A673 (cell line): Measurements from ENCODE around the gene TIMP4.

Experiments
- EZH2 ChIP-seq: fragments of 200-600 bp; sonication (generic); IDR thresholded peaks from 2 replicates; pipeline ENCODE4 v1.6.1; 2017; ENCODE audit warnings: borderline replicate concordance, low read depth, mild to moderate bottlenecking, mixed read lengths, antibody characterized with exemption, low read length; ENCODE audit not compliant: poor library complexity, severe bottlenecking
- TF ChIP-seq, protein P1 (sequence below): fragments of 300-800, 200-600 bp; sonication (generic); conservative IDR thresholded peaks from 2 replicates; pipeline ENCODE4 v1.5.1; 2017; ENCODE audit warnings: low read depth, mild to moderate bottlenecking, antibody characterized with exemption, low read length, moderate library complexity, mixed read lengths

GRCh38 chr3:12175844-12176453 lies 17.2 kb upstream of the TIMP4 start:
- TF ChIP-seq, protein P1, sequence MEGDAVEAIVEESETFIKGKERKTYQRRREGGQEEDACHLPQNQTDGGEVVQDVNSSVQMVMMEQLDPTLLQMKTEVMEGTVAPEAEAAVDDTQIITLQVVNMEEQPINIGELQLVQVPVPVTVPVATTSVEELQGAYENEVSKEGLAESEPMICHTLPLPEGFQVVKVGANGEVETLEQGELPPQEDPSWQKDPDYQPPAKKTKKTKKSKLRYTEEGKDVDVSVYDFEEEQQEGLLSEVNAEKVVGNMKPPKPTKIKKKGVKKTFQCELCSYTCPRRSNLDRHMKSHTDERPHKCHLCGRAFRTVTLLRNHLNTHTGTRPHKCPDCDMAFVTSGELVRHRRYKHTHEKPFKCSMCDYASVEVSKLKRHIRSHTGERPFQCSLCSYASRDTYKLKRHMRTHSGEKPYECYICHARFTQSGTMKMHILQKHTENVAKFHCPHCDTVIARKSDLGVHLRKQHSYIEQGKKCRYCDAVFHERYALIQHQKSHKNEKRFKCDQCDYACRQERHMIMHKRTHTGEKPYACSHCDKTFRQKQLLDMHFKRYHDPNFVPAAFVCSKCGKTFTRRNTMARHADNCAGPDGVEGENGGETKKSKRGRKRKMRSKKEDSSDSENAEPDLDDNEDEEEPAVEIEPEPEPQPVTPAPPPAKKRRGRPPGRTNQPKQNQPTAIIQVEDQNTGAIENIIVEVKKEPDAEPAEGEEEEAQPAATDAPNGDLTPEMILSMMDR: peak; percentile 81
- TF ChIP-seq EZH2: no peak
